ENCODE results near the gene LY6G5C. TPM values are rescaled to one million over a fixed set of nuclear protein-coding genes. Genes with fewer than 3 reads are reported as not detected.

The LY6G5C gene
- total and polyA plus RNA-seq, 2 of the 13 experiments (the other 11 are each of a cell fraction or from before 2014, with no cell fraction given), result 0.33 to 0.55 TPM

DNA sequence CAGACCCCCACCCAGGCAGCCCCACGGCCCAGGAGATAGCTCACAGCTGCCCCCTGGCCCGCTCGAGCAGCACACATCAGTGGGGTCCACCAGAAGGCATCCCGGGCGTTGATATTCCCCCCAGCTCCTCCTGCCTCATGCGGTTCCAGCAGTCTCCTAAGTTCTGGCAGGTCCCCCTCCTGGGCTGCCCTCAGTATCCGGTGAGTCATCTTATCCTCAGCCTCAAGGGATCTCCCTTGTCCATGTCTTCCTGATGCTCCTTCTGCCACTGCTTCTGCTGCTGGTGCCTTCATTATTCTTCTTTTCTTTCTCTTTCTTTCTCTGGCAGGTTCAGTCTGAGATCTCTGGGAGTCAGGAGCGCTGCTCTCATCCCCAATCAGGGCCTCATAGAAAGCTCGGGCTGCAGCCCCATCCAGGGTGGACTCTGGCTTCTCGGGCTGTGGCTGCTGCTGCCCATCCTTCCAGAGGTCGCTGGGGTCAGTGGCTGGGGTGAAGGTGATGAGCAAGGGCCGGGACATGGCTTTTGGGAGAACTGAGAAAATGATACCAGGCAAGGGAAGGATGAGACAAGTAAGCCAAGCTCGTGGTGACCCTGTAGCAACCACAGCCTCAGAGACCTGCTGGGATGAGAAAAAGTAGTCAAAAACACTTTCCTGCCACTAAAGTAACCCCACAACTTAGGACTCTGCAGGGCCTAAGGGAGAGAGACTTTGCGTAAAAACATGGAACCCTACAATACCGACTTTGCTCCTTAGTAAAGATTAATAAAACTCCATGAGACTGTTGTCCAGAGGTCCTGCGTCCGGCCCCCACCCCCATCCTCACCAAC, 16.7 kb downstream of the LY6G5C start (continued):
- TF ChIP-seq, protein P1, sequence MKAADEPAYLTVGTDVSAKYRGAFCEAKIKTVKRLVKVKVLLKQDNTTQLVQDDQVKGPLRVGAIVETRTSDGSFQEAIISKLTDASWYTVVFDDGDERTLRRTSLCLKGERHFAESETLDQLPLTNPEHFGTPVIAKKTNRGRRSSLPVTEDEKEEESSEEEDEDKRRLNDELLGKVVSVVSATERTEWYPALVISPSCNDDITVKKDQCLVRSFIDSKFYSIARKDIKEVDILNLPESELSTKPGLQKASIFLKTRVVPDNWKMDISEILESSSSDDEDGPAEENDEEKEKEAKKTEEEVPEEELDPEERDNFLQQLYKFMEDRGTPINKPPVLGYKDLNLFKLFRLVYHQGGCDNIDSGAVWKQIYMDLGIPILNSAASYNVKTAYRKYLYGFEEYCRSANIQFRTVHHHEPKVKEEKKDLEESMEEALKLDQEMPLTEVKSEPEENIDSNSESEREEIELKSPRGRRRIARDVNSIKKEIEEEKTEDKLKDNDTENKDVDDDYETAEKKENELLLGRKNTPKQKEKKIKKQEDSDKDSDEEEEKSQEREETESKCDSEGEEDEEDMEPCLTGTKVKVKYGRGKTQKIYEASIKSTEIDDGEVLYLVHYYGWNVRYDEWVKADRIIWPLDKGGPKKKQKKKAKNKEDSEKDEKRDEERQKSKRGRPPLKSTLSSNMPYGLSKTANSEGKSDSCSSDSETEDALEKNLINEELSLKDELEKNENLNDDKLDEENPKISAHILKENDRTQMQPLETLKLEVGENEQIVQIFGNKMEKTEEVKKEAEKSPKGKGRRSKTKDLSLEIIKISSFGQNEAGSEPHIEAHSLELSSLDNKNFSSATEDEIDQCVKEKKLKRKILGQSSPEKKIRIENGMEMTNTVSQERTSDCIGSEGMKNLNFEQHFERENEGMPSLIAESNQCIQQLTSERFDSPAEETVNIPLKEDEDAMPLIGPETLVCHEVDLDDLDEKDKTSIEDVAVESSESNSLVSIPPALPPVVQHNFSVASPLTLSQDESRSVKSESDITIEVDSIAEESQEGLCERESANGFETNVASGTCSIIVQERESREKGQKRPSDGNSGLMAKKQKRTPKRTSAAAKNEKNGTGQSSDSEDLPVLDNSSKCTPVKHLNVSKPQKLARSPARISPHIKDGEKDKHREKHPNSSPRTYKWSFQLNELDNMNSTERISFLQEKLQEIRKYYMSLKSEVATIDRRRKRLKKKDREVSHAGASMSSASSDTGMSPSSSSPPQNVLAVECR (CRISPR knock-in tag; IDR thresholded peaks at IDR 0.05; ENCODE audit: borderline replicate concordance), result 0 out of 2 replicates have a peak, but pooled peaks have one; percentile 41
- TF ChIP-seq KLF13 (CRISPR knock-in tag; IDR thresholded peaks at IDR 0.05), result no peak
- TF ChIP-seq, protein P2, sequence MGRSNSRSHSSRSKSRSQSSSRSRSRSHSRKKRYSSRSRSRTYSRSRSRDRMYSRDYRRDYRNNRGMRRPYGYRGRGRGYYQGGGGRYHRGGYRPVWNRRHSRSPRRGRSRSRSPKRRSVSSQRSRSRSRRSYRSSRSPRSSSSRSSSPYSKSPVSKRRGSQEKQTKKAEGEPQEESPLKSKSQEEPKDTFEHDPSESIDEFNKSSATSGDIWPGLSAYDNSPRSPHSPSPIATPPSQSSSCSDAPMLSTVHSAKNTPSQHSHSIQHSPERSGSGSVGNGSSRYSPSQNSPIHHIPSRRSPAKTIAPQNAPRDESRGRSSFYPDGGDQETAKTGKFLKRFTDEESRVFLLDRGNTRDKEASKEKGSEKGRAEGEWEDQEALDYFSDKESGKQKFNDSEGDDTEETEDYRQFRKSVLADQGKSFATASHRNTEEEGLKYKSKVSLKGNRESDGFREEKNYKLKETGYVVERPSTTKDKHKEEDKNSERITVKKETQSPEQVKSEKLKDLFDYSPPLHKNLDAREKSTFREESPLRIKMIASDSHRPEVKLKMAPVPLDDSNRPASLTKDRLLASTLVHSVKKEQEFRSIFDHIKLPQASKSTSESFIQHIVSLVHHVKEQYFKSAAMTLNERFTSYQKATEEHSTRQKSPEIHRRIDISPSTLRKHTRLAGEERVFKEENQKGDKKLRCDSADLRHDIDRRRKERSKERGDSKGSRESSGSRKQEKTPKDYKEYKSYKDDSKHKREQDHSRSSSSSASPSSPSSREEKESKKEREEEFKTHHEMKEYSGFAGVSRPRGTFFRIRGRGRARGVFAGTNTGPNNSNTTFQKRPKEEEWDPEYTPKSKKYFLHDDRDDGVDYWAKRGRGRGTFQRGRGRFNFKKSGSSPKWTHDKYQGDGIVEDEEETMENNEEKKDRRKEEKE (IDR thresholded peaks at IDR 0.05), result no peak
- no peak for TF ChIP-seq NFRKB (IDR thresholded peaks at IDR 0.05)
- no peak for TF ChIP-seq DMAP1 (CRISPR knock-in tag; IDR thresholded peaks at IDR 0.05)
- peak; percentile 24; the same call in 1 of the 2 replicates for TF ChIP-seq STAG1 (CRISPR knock-in tag; IDR thresholded peaks at IDR 0.05)
- TF ChIP-seq, protein P3, sequence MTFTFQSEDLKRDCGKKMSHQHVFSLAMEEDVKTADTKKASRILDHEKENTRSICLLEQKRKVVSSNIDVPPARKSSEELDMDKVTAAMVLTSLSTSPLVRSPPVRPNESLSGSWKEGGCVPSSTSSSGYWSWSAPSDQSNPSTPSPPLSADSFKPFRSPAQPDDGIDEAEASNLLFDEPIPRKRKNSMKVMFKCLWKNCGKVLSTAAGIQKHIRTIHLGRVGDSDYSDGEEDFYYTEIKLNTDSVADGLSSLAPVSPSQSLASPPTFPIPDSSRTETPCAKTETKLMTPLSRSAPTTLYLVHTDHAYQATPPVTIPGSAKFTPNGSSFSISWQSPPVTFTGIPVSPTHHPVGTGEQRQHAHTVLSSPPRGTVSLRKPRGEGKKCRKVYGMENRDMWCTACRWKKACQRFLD (CRISPR knock-in tag; IDR thresholded peaks at IDR 0.05; ENCODE audit: borderline replicate concordance), result no peak
- no peak; the same call in 1 of the 2 replicates for TF ChIP-seq ZNF253 (CRISPR knock-in tag; IDR thresholded peaks at IDR 0.05; ENCODE audit: borderline replicate concordance)
- TF ChIP-seq ZBTB21 (CRISPR knock-in tag; IDR thresholded peaks at IDR 0.05), result no peak
- TF ChIP-seq, protein P4, sequence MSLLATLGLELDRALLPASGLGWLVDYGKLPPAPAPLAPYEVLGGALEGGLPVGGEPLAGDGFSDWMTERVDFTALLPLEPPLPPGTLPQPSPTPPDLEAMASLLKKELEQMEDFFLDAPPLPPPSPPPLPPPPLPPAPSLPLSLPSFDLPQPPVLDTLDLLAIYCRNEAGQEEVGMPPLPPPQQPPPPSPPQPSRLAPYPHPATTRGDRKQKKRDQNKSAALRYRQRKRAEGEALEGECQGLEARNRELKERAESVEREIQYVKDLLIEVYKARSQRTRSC (CRISPR knock-in tag; IDR thresholded peaks at IDR 0.05; ENCODE audit: low read depth), result no peak
- TF ChIP-seq ZBTB38 (CRISPR knock-in tag; IDR thresholded peaks at IDR 0.05), result peak; percentile 74
- 0 out of 2 replicates have a peak, but pooled peaks have one; percentile 7 for TF ChIP-seq MIER3 (CRISPR knock-in tag; IDR thresholded peaks at IDR 0.05; ENCODE audit: borderline replicate concordance)
- no peak; the same call in 1 of the 2 replicates for TF ChIP-seq ZNF543 (CRISPR knock-in tag; IDR thresholded peaks at IDR 0.05)
- TF ChIP-seq MLLT10 (CRISPR knock-in tag; IDR thresholded peaks at IDR 0.05), result no peak
- TF ChIP-seq POGZ (CRISPR knock-in tag; IDR thresholded peaks at IDR 0.05), result no peak; the same call in 1 of the 2 replicates
- no peak for TF ChIP-seq ZNF101 (CRISPR knock-in tag; IDR thresholded peaks at IDR 0.05; ENCODE audit: borderline replicate concordance, low read depth)
- no peak for TF ChIP-seq PITX1 (CRISPR knock-in tag; IDR thresholded peaks at IDR 0.05)
- TF ChIP-seq, protein P5, sequence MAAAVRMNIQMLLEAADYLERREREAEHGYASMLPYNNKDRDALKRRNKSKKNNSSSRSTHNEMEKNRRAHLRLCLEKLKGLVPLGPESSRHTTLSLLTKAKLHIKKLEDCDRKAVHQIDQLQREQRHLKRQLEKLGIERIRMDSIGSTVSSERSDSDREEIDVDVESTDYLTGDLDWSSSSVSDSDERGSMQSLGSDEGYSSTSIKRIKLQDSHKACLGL (CRISPR knock-in tag; IDR thresholded peaks at IDR 0.05), result 0 out of 2 replicates have a peak, but pooled peaks have one; percentile 24
- no peak for TF ChIP-seq ZNF24 (IDR thresholded peaks at IDR 0.05)
